Fibroblast of lung (primary cell): ENCODE measurements around the gene EEIG2.

Experiments
- CTCF ChIP-seq, 2 donors: IDR thresholded peaks in 1 of 2; conservative IDR thresholded peaks in 1 of 2; 1 replicate in 1 of 2; 2 replicates in 1 of 2; pipeline ENCODE4 v1.5.1; 2011 to 2012; ENCODE audit warnings: low read length in 2 of 2, control low read depth in 1 of 2, inconsistent platforms in 1 of 2, low read depth in 1 of 2, mild to moderate bottlenecking in 1 of 2
- EZH2 ChIP-seq: IDR thresholded peaks from 2 replicates; pipeline ENCODE4 v1.5.1; 2012; ENCODE audit warnings: low read length, control low read depth, mild to moderate bottlenecking; ENCODE audit errors: missing control alignments

- no peak for TF ChIP-seq CTCF (conservative IDR thresholded peaks at IDR 0.05 in 1 of 2, IDR thresholded peaks at IDR 0.05 in 1 of 2; ENCODE audit: low read depth in 1 of 2, low read length in 2 of 2)
- no peak for TF ChIP-seq EZH2
Observed at GRCh38 chr1:108532730-108533129, 27.2 kb upstream of the EEIG2 start.
